GM21528 (cell line): Measurements from ENCODE around the gene SLC17A3.

Experiments used
- ATAC-seq: cut with Tn5 transposase; IDR thresholded peaks from one replicate; pipeline ENCODE4 v1.9.1; 2021; ENCODE audit warnings: mild to moderate bottlenecking, moderate library complexity; ENCODE audit not compliant: unreplicated experiment, low FRiP score

SLC17A3 gene, protein sequence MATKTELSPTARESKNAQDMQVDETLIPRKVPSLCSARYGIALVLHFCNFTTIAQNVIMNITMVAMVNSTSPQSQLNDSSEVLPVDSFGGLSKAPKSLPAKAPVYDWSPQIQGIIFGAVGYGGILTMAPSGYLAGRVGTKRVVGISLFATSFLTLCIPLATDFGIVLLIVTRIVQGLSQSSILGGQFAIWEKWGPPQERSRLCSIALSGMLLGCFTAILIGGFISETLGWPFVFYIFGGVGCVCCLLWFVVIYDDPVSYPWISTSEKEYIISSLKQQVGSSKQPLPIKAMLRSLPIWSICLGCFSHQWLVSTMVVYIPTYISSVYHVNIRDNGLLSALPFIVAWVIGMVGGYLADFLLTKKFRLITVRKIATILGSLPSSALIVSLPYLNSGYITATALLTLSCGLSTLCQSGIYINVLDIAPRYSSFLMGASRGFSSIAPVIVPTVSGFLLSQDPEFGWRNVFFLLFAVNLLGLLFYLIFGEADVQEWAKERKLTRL

DNA sequence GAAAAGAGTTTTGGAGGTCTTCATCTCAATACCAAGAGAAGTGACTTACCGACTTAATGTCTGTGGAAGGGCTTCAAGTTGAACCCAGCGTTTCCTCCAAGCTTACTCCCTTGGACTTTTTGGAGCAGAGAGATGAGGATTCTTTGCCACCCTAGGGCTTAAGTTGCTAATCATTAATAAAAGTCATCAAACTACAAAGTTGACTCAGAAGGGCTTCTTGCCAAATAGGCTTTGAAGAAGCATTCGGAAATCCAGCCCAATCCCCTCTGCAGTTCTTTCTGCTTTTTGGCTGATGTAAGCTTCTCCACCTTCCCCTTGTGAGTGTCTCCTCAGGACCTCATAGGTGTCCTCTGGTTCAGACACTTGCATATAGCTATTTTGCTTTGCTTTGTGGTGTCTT, at the start of gene SLC17A3:
TSS of gene SLC17A3 (minus strand) at position 126 of the 400 bp plus-strand sequence. CDS start 5,856 bp downstream, outside the sequence.
- no peak for ATAC-seq

DNA sequence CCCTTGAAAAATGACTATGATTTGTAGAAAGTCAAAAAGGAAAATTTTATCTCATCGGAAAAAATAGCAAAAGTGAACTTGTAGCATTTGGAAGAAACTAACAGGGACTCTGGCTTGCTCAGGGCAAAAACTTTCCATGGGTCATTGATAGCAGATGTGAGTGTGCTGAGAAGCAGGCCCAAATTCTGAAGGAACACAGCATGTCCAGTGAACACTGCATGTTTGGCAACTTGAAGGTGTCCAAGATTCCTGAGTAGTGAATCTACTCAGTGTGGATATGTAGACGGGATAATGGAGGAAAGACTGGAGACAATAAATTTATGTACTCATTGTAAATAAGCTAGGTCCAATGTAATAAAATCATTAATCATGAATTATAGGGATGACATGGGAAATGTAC, 48.3 kb upstream of the SLC17A3 start:
- no peak for ATAC-seq

DNA sequence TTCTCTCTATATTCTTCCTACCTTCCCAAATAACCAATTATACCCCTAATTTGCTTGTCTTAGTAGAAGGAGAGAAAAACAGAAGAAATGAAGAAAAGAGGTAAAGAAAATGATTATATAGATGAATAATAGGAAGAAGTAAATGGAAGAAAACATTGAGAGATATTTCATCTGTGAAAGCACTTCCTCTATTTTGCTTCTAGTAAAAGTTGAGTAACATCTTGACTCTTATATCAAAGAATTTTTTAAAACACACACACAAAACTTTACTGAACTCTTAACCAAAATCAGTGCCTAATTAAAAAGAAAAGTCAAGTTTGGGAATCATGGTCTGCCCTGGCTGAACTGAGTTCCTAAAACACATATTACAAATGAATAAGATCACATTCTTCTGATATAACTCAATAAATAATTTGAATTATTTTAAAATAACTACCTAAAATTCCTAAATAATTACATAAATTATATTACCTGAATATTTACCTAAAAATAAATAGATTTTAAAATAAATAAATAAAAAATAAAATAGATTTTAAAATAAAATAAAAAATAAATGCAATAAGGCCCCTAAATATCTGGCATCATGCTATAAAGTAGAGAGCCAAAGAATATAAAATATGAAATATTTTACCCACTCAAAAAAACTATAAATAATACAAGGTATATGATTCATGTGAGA, 47.6 kb upstream of the SLC17A3 start:
- ATAC-seq: no peak

DNA sequence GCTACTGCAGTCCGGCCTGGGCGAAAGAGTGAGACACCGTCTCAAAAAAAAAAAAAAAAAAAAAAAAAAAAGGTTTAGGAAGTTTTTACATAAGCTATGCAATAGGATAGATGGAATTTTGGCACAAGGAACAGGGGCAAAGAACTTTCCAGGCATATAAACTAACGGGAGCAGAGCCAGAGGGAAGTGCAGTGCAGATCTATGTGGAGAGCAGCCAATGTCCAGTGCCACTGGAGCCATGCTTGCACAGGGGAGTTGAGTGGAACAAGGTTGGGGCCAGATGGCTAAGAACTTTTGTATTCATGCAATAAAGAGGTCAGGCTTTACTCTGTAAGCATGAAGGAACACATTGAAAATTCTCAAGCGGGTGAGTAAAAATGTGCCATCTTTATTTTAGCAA, 45.6 kb upstream of the SLC17A3 start:
- ATAC-seq: no peak

DNA sequence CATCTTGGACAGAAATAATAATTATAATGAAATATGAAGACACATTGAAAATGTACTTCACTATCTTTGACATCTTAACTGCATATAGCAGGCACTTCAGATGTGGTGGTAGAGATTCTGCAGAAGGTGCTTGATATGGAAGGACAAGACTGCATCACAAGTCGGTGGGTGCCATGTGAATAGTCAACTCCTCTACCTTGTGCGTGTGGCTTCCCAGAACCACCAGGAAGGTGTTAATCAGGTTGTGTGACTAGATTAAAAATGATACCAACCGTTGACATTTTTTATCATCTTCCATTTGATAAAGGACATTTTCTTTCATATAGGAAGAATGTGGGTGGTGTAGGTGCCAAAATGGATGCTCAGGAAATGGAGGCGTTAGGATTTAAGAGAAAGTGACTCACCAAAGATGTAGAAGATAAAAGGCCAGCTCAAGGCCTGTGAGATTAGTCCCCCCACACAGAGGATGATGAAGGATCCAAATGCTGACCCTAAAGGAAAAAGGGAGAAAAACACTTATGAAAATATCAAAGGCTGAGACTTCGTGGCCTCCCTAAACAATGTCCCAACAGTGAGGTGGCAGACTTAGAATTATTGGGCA, 44.1 kb upstream of the SLC17A3 start:
- ATAC-seq: no peak

DNA sequence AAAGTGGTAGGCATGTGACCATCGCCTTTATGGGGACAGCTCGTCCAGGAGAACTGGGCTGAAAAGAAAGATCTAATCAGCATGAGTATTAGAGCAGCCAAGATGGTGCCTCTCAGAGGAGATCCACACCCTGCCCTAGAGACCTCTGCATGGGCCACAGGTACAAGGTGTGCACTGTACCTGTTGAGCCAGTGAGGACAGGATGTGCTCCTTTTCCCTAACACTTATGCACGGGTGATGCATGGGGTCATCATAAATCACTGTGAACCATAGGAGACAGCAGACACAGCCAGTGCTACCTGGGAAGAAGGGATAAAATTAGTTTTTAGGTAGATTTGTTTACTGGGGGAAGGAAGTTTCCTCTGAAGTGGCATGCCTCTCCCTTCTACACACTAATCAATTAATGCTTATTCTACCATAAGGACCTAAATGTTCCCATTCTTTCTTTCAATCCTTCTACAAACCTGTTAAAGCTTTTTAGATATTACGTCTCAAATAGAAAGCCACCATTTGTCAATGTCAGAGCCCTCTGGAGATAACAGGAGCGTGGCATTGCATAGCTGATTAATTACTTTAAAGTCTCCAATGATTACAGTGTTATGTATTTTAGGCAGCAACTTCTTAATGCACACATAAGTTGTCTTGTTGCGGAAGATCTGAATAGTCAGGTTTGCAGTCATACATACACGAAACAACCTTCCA, 42.9 kb upstream of the SLC17A3 start:
- ATAC-seq: no peak

DNA sequence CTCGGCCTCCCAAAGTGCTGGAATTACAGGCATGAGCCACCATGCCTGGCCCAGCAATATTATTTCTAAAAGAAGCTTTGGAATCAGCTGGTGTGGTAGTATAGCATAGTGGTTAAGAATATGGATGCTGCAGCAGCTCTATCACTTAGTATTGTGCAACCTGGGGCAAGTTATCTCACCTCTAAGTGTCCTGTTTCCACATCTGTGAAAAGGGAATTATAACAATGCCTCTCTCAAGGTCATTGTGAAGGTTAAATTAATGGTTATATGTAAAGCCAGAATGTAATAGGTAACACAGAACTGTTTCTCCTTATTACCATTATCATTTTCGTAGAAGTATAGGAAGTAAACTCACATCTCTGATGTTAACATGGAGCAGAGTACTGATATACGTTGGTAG, 42.3 kb upstream of the SLC17A3 start:
- ATAC-seq: no peak

DNA sequence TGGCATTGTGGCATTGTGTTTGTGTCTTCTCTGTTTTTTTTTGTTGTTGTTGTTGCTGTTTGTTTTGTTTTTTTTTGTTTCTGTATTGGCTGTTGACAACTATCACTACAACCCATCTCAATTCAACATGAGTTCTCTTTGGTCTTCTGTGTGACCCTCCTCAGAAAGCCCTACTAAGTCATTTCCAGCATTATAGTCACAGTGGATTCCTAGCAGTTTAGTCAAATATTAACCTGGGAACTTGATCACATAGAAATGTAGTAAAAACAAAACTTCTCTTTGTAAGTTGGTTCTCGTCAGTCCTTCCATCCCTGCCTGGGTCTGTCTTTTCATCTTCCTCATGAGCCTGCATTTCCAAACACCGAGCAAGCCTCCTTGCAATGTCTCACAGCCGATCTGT, 39.7 kb upstream of the SLC17A3 start:
- ATAC-seq: no peak

DNA sequence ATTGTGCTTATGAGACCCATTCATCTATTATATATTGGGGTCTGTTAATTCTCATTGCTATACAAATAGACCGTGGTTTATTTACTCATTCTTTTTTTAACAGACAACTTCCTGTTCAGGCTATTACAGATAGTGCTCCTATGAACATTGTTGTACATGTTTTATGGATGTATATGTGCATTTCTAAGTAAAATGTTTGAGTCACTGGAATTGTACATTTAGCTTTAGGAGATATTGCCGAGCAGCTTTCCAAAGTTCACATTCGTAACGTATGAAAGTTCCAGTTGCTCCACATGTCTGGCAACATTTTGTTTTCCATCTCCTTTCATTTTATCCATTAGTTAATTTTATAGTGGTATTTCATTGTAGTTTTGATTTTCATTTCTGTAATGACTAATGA, 37.3 kb upstream of the SLC17A3 start:
- ATAC-seq: no peak

DNA sequence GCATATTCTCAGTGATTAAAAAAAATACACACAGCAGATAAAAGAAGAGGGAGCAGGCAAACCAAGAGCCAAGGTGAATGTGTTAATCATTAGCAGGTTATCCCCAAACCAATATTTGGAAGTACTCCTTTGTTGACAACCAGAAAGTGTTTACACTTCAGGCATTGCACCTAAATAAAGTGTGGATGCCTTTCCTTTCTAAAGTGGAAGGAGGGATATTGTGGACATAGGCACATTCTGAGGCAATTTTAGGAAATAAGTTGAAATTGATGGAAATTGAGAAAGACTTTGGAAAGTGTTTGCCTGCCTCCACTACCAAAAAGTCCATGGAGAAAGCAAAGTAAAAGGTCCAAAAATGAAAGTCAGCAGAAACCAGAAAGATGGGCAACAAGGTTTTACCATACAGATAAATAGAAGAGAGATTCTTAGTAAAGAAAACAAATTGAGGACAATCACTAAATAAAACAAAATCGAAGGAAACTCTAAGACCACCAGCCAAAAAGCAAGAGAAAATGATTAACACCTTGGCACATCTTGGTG, 33.5 kb upstream of the SLC17A3 start:
- no peak for ATAC-seq

DNA sequence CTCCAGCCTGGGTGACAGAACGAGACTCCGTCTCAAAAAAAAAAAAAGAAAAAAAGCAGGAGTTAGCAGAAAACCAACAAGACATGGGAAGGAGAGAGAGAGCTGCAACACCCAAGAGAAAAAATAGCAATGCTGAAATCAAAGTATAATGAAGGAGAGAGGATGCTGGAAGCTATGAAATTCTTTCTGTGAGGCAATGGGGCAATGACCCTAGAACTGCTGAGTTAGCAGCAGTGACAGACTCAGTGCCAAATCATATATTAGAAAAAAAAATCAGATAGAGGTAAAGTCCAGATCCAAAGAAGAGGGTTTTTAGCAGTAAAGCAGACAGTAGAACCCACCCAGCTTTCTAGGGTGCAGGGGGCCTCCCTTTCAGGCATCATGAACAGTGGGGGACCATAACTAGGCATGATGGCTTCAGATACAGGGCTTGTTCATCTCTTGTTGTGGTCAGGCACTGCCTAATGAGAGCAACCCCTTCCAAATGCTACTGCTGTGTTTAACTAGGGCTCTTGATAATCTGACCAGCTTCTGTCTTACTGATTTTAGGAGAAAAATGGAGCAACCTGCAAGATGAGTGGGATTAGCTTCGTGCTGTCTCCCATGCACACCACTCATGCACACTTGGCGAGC, 29.5 kb upstream of the SLC17A3 start:
- ATAC-seq: no peak

DNA sequence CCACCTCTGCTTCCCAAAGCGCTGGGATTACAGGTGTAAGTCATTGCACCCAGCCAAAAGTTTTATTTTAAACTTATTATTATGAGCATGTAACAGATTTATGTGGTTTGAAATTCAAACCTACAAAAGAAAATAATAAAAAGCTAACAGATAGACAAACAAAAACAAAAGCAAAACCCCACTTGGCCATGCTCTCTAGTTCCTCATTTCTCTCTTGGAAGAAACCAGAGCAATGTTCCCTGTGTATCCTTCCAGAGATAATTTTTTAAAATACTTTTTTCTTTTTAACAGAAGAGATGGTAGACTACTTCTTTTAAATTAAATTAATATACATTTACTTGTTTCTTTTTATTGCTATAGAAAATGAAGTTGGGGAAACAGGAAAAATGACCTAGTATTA, 28.0 kb upstream of the SLC17A3 start:
- no peak for ATAC-seq

DNA sequence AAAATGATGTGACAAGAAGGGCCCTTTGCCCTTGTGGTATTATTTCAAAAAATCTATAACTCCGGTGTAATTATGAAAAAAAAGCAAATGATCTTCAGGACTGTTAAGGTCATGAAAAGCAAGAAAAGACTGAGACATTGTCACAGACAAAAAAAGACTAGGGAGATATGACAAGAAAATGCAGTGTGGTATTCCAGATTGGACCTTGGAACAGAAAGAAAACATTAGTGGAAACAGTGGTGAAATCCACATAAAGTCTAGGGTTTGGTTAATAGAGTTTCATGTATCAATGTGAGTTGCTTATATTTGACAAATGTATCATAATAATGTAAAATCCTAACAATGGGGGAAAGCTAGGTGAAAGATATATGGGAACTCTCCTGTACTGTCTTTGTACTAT, 26.8 kb upstream of the SLC17A3 start:
- no peak for ATAC-seq

DNA sequence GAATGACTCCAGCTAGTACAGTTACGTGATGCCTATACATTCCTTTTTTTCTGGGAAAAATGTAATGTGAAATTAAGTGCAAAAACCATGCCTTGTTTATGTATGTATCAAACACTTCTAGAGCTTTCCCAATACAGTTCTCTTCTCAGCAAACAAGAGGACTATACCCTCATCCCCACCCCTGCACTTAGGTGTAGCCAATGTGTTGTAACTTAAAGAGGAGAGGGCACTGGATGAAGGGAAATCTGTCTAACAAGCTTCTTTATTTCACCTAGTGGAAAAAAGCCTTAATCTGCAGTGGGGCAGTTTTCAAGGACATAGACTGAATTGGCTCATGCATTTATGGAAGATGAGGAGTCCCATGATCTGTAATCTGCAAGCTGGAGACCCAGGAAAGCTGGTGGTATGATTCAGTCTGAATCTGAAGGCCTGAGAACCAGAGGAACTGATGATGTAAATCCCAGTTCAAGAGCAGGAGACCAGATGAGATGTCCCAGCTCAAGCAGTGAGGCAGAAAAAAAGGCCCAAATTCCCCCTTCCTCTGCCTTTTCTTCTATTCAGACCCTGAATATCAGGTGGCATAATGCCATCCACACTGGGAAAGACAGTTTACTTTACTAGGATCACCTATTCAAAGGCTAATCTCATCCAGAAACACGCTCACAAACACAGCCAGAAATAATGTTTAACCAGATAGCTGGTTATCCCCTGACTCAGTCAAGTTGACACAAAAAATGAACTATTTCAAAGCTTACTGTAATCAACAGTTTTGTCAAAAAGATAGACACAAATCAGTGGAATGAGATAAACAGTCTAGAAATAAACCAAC, 25.8 kb upstream of the SLC17A3 start:
- no peak for ATAC-seq

DNA sequence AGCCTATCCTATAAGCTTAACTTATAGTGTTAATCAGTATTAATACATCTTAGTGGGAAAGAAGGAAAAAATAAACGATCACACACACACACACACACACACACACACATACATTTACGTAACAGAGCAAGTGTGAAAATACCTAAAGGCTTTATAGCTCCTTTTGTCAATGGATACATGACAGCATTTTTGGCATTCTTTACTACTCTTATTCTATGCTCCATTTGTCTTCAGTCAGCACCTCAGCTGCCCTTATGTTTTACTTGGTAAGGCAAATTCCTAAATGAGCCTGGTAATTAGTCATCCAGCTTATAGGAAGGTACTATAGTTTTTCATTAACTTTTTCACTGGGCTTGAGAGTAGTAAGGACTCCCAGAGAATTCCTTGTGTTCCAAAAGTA, 25.1 kb upstream of the SLC17A3 start:
- no peak for ATAC-seq

DNA sequence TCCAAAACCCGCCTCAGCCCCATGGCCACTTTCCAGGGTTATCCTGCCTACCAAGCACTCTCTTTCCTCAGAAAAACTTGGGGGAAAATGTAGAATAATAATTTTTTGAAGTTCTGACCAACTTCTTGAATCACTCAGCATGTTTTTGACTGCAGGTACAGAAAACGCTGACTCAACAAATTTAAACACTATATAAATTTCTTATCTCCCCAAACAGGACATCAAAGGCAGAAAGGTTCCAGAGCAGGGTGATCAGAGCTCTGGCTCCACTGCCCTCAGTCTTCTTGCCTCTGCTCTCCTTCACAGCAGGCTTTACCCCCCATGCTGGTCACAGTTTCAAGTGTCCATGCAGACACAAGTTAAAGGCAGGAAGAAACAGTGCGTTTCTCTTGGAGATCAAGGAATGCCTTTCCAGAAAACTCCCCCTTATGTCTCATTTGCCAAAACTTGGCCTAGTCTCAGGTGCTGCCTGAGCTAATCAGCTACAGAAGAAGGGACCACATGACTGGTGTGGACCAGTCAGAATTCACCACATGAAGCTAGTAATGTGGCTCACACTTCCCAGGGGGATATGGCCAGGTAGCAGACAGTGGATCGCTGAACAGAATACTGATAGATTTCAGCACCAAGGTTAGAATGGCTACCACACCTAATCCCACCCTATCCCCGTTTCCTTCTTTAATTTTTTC, 24.4 kb upstream of the SLC17A3 start:
- no peak for ATAC-seq

DNA sequence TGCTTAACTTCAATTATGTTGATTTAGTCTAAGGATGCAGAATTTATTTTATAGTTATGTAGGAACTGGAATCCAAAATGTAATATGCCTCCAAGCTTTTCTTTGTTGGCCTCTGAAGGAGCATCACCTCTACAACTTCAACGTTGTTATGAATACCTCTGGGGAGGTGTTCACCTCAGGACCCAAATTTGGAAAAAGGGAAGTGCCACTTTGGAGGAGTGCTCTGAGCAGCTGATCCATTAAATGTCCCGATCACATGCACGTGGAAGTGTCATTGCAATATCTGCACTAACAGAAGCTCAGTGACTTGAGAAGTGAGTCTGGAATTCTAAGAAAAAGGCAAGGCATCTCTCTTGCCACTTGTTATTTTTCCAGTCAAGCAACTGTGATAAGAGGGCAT, 22.2 kb upstream of the SLC17A3 start:
- ATAC-seq: no peak

DNA sequence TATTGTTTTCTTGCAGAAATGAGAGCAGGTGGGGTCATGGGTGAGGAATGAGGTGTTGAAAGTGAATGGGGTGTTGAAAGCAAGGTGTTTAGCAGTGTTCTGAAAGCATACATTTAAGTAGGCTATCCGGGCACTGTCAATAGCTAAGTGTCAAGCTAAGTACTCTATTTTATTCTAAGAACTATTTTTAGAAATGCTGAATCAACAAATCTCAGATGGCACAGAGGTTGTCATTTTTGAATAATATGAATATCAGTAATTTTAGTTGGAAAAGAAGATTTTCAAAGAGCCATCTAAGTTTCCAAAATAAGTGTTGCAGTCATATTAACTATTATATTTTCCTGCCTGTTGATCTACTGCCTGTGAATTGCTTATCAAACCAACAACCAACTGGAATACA, 21.7 kb upstream of the SLC17A3 start:
- no peak for ATAC-seq

DNA sequence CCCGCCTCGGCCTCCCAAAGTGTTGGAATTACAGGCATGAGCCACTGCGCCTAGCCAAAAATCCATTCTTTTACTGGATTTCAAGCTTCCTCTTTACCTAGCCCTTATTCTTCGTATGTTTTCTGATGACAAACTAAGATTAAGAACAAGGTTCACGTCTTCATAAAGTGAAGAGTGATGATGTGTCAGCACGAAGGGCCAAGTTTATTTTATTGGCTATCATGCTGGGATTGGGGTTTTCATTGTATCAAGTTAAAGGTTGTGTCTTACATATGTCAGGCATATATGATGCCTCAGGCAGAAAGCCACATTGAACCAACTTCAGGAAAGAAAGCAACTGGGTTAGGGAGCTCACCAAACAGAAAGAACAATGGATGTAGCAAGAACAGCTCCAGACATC, 19.7 kb upstream of the SLC17A3 start:
- ATAC-seq: no peak
